ENCODE data around the gene FASTKD2. TPM values are rescaled to one million over a fixed set of nuclear protein-coding genes. Genes with fewer than 3 reads are reported as not detected.

Gene FASTKD2
- total RNA-seq, 1 experiment from 2014 or later, result 34.6 TPM

- Mint-ChIP-seq H3K27me3 (ENCODE audit: insufficient read depth, unreplicated experiment) (peaks cover 5% of the 10 kb centered on the region), H3K4me3 (ENCODE audit: unreplicated experiment) (no peak overlapping the region), H3K27ac (ENCODE audit: low read depth, unreplicated experiment) (no peak overlapping the region), H3K9me3 (ENCODE audit: unreplicated experiment) (no peaks in the 10 kb centered on the region), H3K36me3 (ENCODE audit: insufficient read depth, unreplicated experiment) (no peaks in the 10 kb centered on the region), H3K4me1 (ENCODE audit: insufficient read depth, unreplicated experiment) (no peaks in the 10 kb centered on the region)
- ChIA-PET POLR2A (interaction anchor here (0.6 kb wide), 1 partner anchor 79 kb away, joined by 4 read pairs; no protein-coding TSS in a partner anchor), CTCF (interaction anchor here (0.7 kb wide), 1 partner anchor 22 kb away, joined by 5 read pairs; no protein-coding TSS in a partner anchor)
- TF ChIP-seq, protein P1, sequence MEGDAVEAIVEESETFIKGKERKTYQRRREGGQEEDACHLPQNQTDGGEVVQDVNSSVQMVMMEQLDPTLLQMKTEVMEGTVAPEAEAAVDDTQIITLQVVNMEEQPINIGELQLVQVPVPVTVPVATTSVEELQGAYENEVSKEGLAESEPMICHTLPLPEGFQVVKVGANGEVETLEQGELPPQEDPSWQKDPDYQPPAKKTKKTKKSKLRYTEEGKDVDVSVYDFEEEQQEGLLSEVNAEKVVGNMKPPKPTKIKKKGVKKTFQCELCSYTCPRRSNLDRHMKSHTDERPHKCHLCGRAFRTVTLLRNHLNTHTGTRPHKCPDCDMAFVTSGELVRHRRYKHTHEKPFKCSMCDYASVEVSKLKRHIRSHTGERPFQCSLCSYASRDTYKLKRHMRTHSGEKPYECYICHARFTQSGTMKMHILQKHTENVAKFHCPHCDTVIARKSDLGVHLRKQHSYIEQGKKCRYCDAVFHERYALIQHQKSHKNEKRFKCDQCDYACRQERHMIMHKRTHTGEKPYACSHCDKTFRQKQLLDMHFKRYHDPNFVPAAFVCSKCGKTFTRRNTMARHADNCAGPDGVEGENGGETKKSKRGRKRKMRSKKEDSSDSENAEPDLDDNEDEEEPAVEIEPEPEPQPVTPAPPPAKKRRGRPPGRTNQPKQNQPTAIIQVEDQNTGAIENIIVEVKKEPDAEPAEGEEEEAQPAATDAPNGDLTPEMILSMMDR (IDR thresholded peaks at IDR 0.05; ENCODE audit: unreplicated experiment), result no peak
- intact Hi-C loops (cut with micrococcal nuclease), result no loop called here
- no peak for DNase-seq (ENCODE audit: unreplicated experiment)
- no TSS peak for BruUV-seq (replicated peaks)
These were observed 8.6 kb upstream of the FASTKD2 start for GRCh38 chr2:206756816-206757215.

GRCh38 chr2:206764673-206765241 is 649 bp upstream of the FASTKD2 start:
- intact Hi-C loops (cut with micrococcal nuclease), result loop anchor here (5.0 kb wide), 2 partner anchors 72 to 207 kb away; no protein-coding TSS in a partner anchor
- DNase-seq (ENCODE audit: unreplicated experiment), result no peak
- H3K27ac Mint-ChIP-seq (ENCODE audit: low read depth, unreplicated experiment), result peak overlapping the region; percentile 97
- no peaks in the 10 kb centered on the region for H3K9me3 Mint-ChIP-seq (ENCODE audit: unreplicated experiment)
- no peaks in the 10 kb centered on the region for H3K27me3 Mint-ChIP-seq (ENCODE audit: insufficient read depth, unreplicated experiment)
- TF ChIP-seq, protein P1 (IDR thresholded peaks at IDR 0.05; ENCODE audit: unreplicated experiment), result no peak
- peaks cover 22% of the 10 kb centered on the region for H3K36me3 Mint-ChIP-seq (ENCODE audit: insufficient read depth, unreplicated experiment)
- ChIA-PET CTCF (interaction anchor here (0.6 to 11.2 kb wide), 7 partner anchors 10 to 826 kb away, joined by 3 to 124 read pairs (median 4); no protein-coding TSS in a partner anchor), POLR2A (interaction anchor here (0.5 to 2.0 kb wide), 14 partner anchors 9 to 740 kb away, joined by 3 to 9 read pairs (median 3); partner anchors contain the start of genes INO80D and KLF7)
- peaks cover 25% of the 10 kb centered on the region for H3K4me1 Mint-ChIP-seq (ENCODE audit: insufficient read depth, unreplicated experiment)
- BruUV-seq (replicated peaks), result no TSS peak
- H3K4me3 Mint-ChIP-seq (ENCODE audit: unreplicated experiment), result peak overlapping the region; percentile 85

GRCh38 chr2:206766057-206766930 is 888 bp downstream of the FASTKD2 start:
- no peaks in the 10 kb centered on the region for H3K27me3 Mint-ChIP-seq (ENCODE audit: insufficient read depth, unreplicated experiment)
- H3K36me3 Mint-ChIP-seq (ENCODE audit: insufficient read depth, unreplicated experiment), result peaks cover 37% of the 10 kb centered on the region
- POLR2A ChIA-PET, result interaction anchor here (0.6 to 2.0 kb wide), 6 partner anchors 8 to 483 kb away, joined by 3 to 9 read pairs (median 4); no protein-coding TSS in a partner anchor
- TF ChIP-seq, protein P1 (IDR thresholded peaks at IDR 0.05; ENCODE audit: unreplicated experiment), result no peak
- intact Hi-C loops (cut with micrococcal nuclease), result loop anchor here (5.0 kb wide), 2 partner anchors 74 to 209 kb away; no protein-coding TSS in a partner anchor
- peak overlapping the region; percentile 97 for H3K27ac Mint-ChIP-seq (ENCODE audit: low read depth, unreplicated experiment)
- CTCF ChIA-PET, result interaction anchor here (0.5 to 11.2 kb wide), 6 partner anchors 15 to 296 kb away, joined by 3 to 124 read pairs (median 4); no protein-coding TSS in a partner anchor
- no TSS peak for BruUV-seq (replicated peaks)
- peaks cover 25% of the 10 kb centered on the region for H3K4me1 Mint-ChIP-seq (ENCODE audit: insufficient read depth, unreplicated experiment)
- H3K9me3 Mint-ChIP-seq (ENCODE audit: unreplicated experiment), result no peaks in the 10 kb centered on the region
- peak overlapping the region; percentile 85 for H3K4me3 Mint-ChIP-seq (ENCODE audit: unreplicated experiment)
- no peak for DNase-seq (ENCODE audit: unreplicated experiment)

DNA sequence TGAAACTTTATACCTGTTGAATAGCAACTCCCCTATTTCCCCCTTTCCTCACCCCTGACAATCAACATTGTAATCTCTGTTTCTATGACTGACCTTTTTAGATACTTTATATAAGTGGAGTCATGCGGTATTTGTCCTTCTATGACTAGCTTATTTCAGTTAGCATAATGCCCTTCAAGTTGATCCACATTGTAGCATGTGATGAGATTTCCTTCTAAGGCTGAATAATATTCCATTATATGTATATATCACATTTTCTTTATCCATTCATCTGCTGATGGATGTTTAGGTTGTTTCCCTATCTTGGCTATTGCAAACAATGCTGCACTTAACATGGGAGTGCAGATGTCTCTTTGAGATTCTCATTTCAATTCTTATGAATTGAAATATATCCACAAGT is 9.5 kb downstream of the FASTKD2 start:
- TF ChIP-seq, protein P1 (IDR thresholded peaks at IDR 0.05; ENCODE audit: unreplicated experiment), result no peak
- DNase-seq (ENCODE audit: unreplicated experiment), result no peak
- CTCF ChIA-PET, result interaction anchor here (0.5 to 11.2 kb wide), 3 partner anchors 7 to 22 kb away, joined by 3 to 124 read pairs (median 4); partner anchors contain the start of genes FASTKD2 and MDH1B
- no peak overlapping the region for H3K4me3 Mint-ChIP-seq (ENCODE audit: unreplicated experiment)
- no peaks in the 10 kb centered on the region for H3K9me3 Mint-ChIP-seq (ENCODE audit: unreplicated experiment)
- H3K36me3 Mint-ChIP-seq (ENCODE audit: insufficient read depth, unreplicated experiment), result peaks cover 90% of the 10 kb centered on the region
- no TSS peak for BruUV-seq (replicated peaks)
- H3K27ac Mint-ChIP-seq (ENCODE audit: low read depth, unreplicated experiment), result no peak overlapping the region
- no peaks in the 10 kb centered on the region for H3K4me1 Mint-ChIP-seq (ENCODE audit: insufficient read depth, unreplicated experiment)
- POLR2A ChIA-PET, result interaction anchor here (1.6 kb wide), 1 partner anchor 10 kb away, joined by 9 read pairs; the partner anchor contains the start of genes FASTKD2 and MDH1B
- no peaks in the 10 kb centered on the region for H3K27me3 Mint-ChIP-seq (ENCODE audit: insufficient read depth, unreplicated experiment)
- intact Hi-C loops (cut with micrococcal nuclease), result no loop called here

Measured in MCF 10A (cell line).